Adrenal gland (tissue), 12 donors: ENCODE results near the gene SMC5. TPM values are rescaled to one million over a fixed set of nuclear protein-coding genes. Genes with fewer than 3 reads are reported as not detected.
"Not testable (repeated sequence)": the region's sequence is repeated elsewhere in the genome, so short reads cannot be mapped to it uniquely, and the experiment has no call there.

Experiments used
- DNase-seq, 7 donors: peaks; one replicate each; pipeline ENCODE4 v3.0.0-alpha.2; 2019 to 2020
- H3K27ac ChIP-seq, 5 donors: fragments of 200-600 bp; sonication (generic) in 4 of 5; 1 replicate in 3 of 5; 2 replicates in 2 of 5; pipeline versions ENCODE4 v1.5.1 to v1.8.0; 2016 to 2020; ENCODE audit warnings: mild to moderate bottlenecking in 1 of 5
- H3K27me3 ChIP-seq: fragments of 200-600 bp; 2 replicates; pipeline ENCODE4 v1.8.0; 2021
- H3K36me3 ChIP-seq, 2 donors: fragments of 200-600 bp; replicated peaks in 1 of 2; 1 replicate in 1 of 2; 2 replicates in 1 of 2; pipeline versions ENCODE4 v1.5.1 to v1.8.0; 2018 to 2022
- H3K4me1 ChIP-seq, 2 donors: fragments of 200-600 bp; replicated peaks in 1 of 2; 1 replicate in 1 of 2; 2 replicates in 1 of 2; pipeline versions ENCODE4 v1.5.1 to v1.8.0; 2018 to 2021
- H3K4me3 ChIP-seq, 4 donors: fragments of 200-600 bp; sonication (generic) in 3 of 4; one replicate each; pipeline ENCODE4 v1.5.1; 2016 to 2018
- H3K9me3 ChIP-seq, 3 donors: fragments of 200-600 bp; sonication (generic) in 1 of 3; replicated peaks in 1 of 3; 1 replicate in 2 of 3; 2 replicates in 1 of 3; pipeline versions ENCODE4 v1.5.1 to v1.8.0; 2016 to 2021
- CTCF ChIP-seq, 6 experiments: fragments of 450-650 bp in 4 of 6; fragments of 200-600 bp in 2 of 6; sonication (generic) in 1 of 6; IDR thresholded peaks; 1 replicate in 5 of 6; 2 replicates in 1 of 6; pipeline versions ENCODE4 v1.5.1 to v1.8.0; 2016 to 2021; ENCODE audit warnings: antibody characterized with exemption in 6 of 6, mild to moderate bottlenecking in 2 of 6, moderate library complexity in 1 of 6
- POLR2A ChIP-seq, 2 donors: fragments of 450-650 bp; IDR thresholded peaks; one replicate each; pipeline ENCODE4 v1.6.1; 2017; ENCODE audit warnings: antibody characterized with exemption in 2 of 2, mild to moderate bottlenecking in 2 of 2, moderate library complexity in 1 of 2
- WGBS, 4 donors: extraction: QIAGEN DNeasy Blood & Tissue Kit in 2 of 4; methylation state at CpG; one replicate each; pipeline versions ENCODE4 v1.1.5 to v1.1.7; 2013 to 2017; 5-methylcytosine and 5-hydroxymethylcytosine counted together
- intact Hi-C, 2 donors: fragments of 100-400 bp; cut with DNase I; formaldehyde crosslinking; loops; one replicate each; pipeline versions ENCODE4 v1.14.1 to v1.15.0; 2022 to 2023
- polyA plus RNA-seq, 3 donors: library from polyadenylated mRNA; stranded (reverse); fragments of 200-250 nt in 2 of 3; fragments of 350-450 nt in 1 of 3; fragmentation: Illumina TruSeq in 1 of 3; extraction: RNeasy Lipid Tissue Mini Kit (QIAGEN cat#74804) in 1 of 3; gene quantifications; one replicate each; pipeline ENCODE4 v1.2.3, GENCODE V29; 2013 to 2014
- total RNA-seq, 9 donors: library from RNA; depleted of rRNA in 4 of 9; stranded (reverse); fragments of >200 nt in 4 of 9; fragments of 120-200 nt in 1 of 9; fragmentation: NEBNext Ultra II Directional in 1 of 9; extraction: Animal tissue kit (Norgen Biotek cat#: 25700) in 1 of 9; gene quantifications; one replicate each; pipeline versions ENCODE4 v1.1.0 to v1.2.4, GENCODE V29; 2013 to 2023
- donor health status: healthy with polysubstance abuse.
- donor health status: Bipolar disorder and iron deficiency.
- donor health status: DM: yes; HTN: yes; CAD: no.
- donor health status: DM: no; HTN: no; CAD: no.
- donor health status: DM: no; HTN: no; CAD: no.
- donor health status: DM: yes; HTN: yes; CAD: no.

SMC5 gene
- total and polyA plus RNA-seq, 12 donors = 5.2 to 47.2 (median 15.2) TPM

- 94 to 97% (median 96%) methylated on average over 6 of the region's 6 CpGs for WGBS, 4 donors
- Histone ChIP-seq H3K36me3 (peaks cover 0 to 38% of the 10 kb centered on the region in 2 donors), H3K9me3 (no peaks in the 10 kb centered on the region), H3K27me3 (no peaks in the 10 kb centered on the region), H3K4me3 (no peak overlapping the region), H3K27ac (no peak overlapping the region), H3K4me1 (no peaks in the 10 kb centered on the region)
- DNase-seq = no peak
- intact Hi-C loops = loop anchor here in 1 of 2 donors (10.0 kb wide), 1 partner anchor 1697 kb away; no protein-coding TSS in a partner anchor
- no peak for TF ChIP-seq CTCF (IDR thresholded peaks at IDR 0.05)
- TF ChIP-seq POLR2A (IDR thresholded peaks at IDR 0.05) = no peak
Measured at GRCh38 chr9:70318002-70318401, 59.2 kb downstream of the SMC5 start.

- H3K4me3 ChIP-seq = no peak overlapping the region
- no peak overlapping the region for H3K27ac ChIP-seq
- TF ChIP-seq CTCF (IDR thresholded peaks at IDR 0.05) (no peak), POLR2A (IDR thresholded peaks at IDR 0.05) (no peak)
- WGBS, 4 donors = 94 to 99% (median 95%) methylated on average over 4 of the region's 4 CpGs
- H3K9me3 ChIP-seq = no peaks in the 10 kb centered on the region
- no peaks in the 10 kb centered on the region for H3K4me1 ChIP-seq
- no peak for DNase-seq
- H3K27me3 ChIP-seq = no peaks in the 10 kb centered on the region
- H3K36me3 ChIP-seq = peaks cover 0 to 46% of the 10 kb centered on the region in 2 donors
- intact Hi-C loops = no loop called here
Measured at GRCh38 chr9:70322096-70322495, 63.3 kb downstream of the SMC5 start.

GRCh38 chr9:70324963-70325362 is 66.2 kb downstream of the SMC5 start:
- peaks cover 0 to 31% of the 10 kb centered on the region in 2 donors for H3K36me3 ChIP-seq
- 88 to 93% (median 91%) methylated on average over 3 of the region's 3 CpGs for WGBS, 4 donors

GRCh38 chr9:70328625-70329024 is 69.8 kb downstream of the SMC5 start:
- intact Hi-C loops, H3K27me3 ChIP-seq, H3K4me3 ChIP-seq, H3K9me3 ChIP-seq, H3K27ac ChIP-seq, H3K4me1 ChIP-seq, DNase-seq: not testable (repeated sequence)
- H3K36me3 ChIP-seq = peaks cover 0 to 26% of the 10 kb centered on the region in 2 donors
- 89 to 100% (median 99%) methylated on average over 3 to 4 of the region's 4 CpGs for WGBS, 4 donors

More at GRCh38 chr9:70324963-70325362, 66.2 kb downstream of the SMC5 start:
- Histone ChIP-seq H3K9me3 (peaks cover 0 to 4% (median 0%) of the 10 kb centered on the region in 3 donors), H3K4me3 (no peak overlapping the region), H3K4me1 (no peaks in the 10 kb centered on the region), H3K27me3 (no peaks in the 10 kb centered on the region), H3K27ac (no peak overlapping the region)
- DNase-seq = no peak
- no peak for TF ChIP-seq CTCF (IDR thresholded peaks at IDR 0.05)
- TF ChIP-seq POLR2A (IDR thresholded peaks at IDR 0.05) = no peak
- intact Hi-C loops = no loop called here

- no peaks in the 10 kb centered on the region for H3K27me3 ChIP-seq
- no peak for DNase-seq
Measured at GRCh38 chr9:70340572-70340971, 81.8 kb downstream of the SMC5 start.

More at GRCh38 chr9:70340572-70340971, 81.8 kb downstream of the SMC5 start:
- Histone ChIP-seq H3K27ac (no peak overlapping the region), H3K4me3 (no peak overlapping the region), H3K9me3 (no peaks in the 10 kb centered on the region), H3K4me1 (peaks cover 0 to 8% of the 10 kb centered on the region in 2 donors), H3K36me3 (no peaks in the 10 kb centered on the region)
- TF ChIP-seq POLR2A (IDR thresholded peaks at IDR 0.05) (no peak), CTCF (IDR thresholded peaks at IDR 0.05) (peak; percentile 45 to 81 (median 65))
- intact Hi-C loops = loop anchor here (10.0 kb wide), 2 partner anchors 144 to 264 kb away; no protein-coding TSS in a partner anchor
- 0 to 3% (median 1%) methylated on average over 1 of the region's 1 CpG for WGBS, 4 donors
